Heart right ventricle (tissue), 16 donors: ENCODE measurements around the gene KRTAP4-3. TPM values are rescaled to one million over a fixed set of nuclear protein-coding genes. Genes with fewer than 3 reads are reported as not detected.
"Not testable (repeated sequence)": the region's sequence is repeated elsewhere in the genome, so short reads cannot be mapped to it uniquely, and the experiment has no call there.

ENCODE experiments used
- ATAC-seq, 8 donors: fragments of 200-7000 bp; cut with Tn5 transposase; one replicate each; pipeline ENCODE4 v1.9.1; 2020; ENCODE audit warnings: mild to moderate bottlenecking in 8 of 8, moderate library complexity in 8 of 8, moderate number of reproducible peaks in 1 of 8
- DNase-seq, 2 donors: peaks; one replicate each; pipeline ENCODE4 v3.0.0-alpha.2; 2020
- H3K27ac ChIP-seq, 10 donors: fragments of 200-600 bp; sonication (generic) in 2 of 10; one replicate each; pipeline versions ENCODE4 v1.5.0 to v1.8.0; 2020 to 2022; ENCODE audit warnings: mild to moderate bottlenecking in 3 of 10
- H3K27me3 ChIP-seq, 7 donors: fragments of 200-600 bp; one replicate each; pipeline ENCODE4 v1.8.0; 2021 to 2022; ENCODE audit warnings: mild to moderate bottlenecking in 2 of 7
- H3K36me3 ChIP-seq, 9 donors: fragments of 200-600 bp; sonication (generic) in 1 of 9; one replicate each; pipeline versions ENCODE4 v1.5.0 to v1.8.0; 2020 to 2022; ENCODE audit warnings: mild to moderate bottlenecking in 2 of 9
- H3K4me1 ChIP-seq, 9 donors: fragments of 200-600 bp; sonication (generic) in 1 of 9; one replicate each; pipeline versions ENCODE4 v1.5.0 to v1.8.0; 2020 to 2022; ENCODE audit warnings: mild to moderate bottlenecking in 4 of 9
- H3K4me3 ChIP-seq, 10 donors: fragments of 200-600 bp; sonication (generic) in 2 of 10; one replicate each; pipeline versions ENCODE4 v1.5.0 to v1.8.0; 2020 to 2022; ENCODE audit warnings: mild to moderate bottlenecking in 7 of 10, moderate library complexity in 2 of 10
- H3K9me3 ChIP-seq, 11 donors: fragments of 200-600 bp in 10 of 11; sonication (generic) in 2 of 11; one replicate each; pipeline versions ENCODE4 v1.5.0 to v1.8.0; 2013 to 2022; ENCODE audit warnings: mild to moderate bottlenecking in 2 of 11, control low read depth in 1 of 11, moderate library complexity in 1 of 11
- CTCF ChIP-seq, 9 donors: fragments of 200-600 bp; sonication (generic) in 2 of 9; IDR thresholded peaks; one replicate each; pipeline versions ENCODE4 v1.5.0 to v1.8.0; 2021 to 2022; ENCODE audit warnings: antibody characterized with exemption in 9 of 9, mild to moderate bottlenecking in 5 of 9, moderate library complexity in 1 of 9
- WGBS, 2 donors: extraction: QIAGEN DNeasy Blood & Tissue Kit; methylation state at CpG; one replicate each; pipeline ENCODE4 v1.1.7; 2013; ENCODE audit warnings: inconsistent platforms in 1 of 2; 5-methylcytosine and 5-hydroxymethylcytosine counted together
- intact Hi-C, 10 donors: fragments of 100-400 bp; cut with DNase I; formaldehyde crosslinking; loops; one replicate each; pipeline versions ENCODE4 v1.11.1 to v1.14.2; 2022
- polyA plus RNA-seq, 2 donors: library from polyadenylated mRNA; stranded (reverse); fragments of 200-250 nt; gene quantifications; one replicate each; pipeline ENCODE4 v1.2.3, GENCODE V29; 2013
- total RNA-seq, 10 donors: library from RNA; stranded (reverse); fragmentation: NEBNext Ultra II Directional in 3 of 10; extraction: Animal tissue kit (Norgen Biotek cat#: 25700) in 3 of 10; gene quantifications; one replicate each; pipeline versions ENCODE4 v1.2.1 to v1.2.4, GENCODE V29; 2021 to 2023
- donor health status: Arrhythmogenic right ventricular cardiomyopathy.
- donor health status: ischemic (EF 13 %, LVEDD 7.1; RV severe dilation, severe dysfunction).
- donor health status: healthy with polysubstance abuse.
- donor health status: DM: no; HTN: yes; CAD: no.
- donor health status: DM: no; HTN: no; CAD: no.
- donor health status: ischemic (EF 25% LVEDD 6.9; RV normal size, moderate dysfunction).
- donor health status: ischemic (EF 25% LVEDD 5.7; RV mildly dilated, moderate dysfunction).
- donor health status: healthy.
- donor health status: DM: yes; HTN: yes; CAD: no.
- donor health status: Ischemic cardiomyopathy.
- donor health status: ischemic (EF 35%, LVEDD 5.7; RV mildly dilated, moderate dysfunction).
- donor health status: nonischemic (EF 11% LVEDD 7.7; RV severe dilation, severe dysfunction).
- donor health status: DM: yes; HTN: yes; CAD: no.
- donor health status: PGD.
- donor health status: ischemic (EF 29% LVEDD 5.4; RV normal size, mild dysfunction).
- donor health status: nonischemic (EF 23%, LVEDD 6.1; RV moderate dilation, normal function).

Gene KRTAP4-3
- total and polyA plus RNA-seq, 12 donors: not detected

DNA sequence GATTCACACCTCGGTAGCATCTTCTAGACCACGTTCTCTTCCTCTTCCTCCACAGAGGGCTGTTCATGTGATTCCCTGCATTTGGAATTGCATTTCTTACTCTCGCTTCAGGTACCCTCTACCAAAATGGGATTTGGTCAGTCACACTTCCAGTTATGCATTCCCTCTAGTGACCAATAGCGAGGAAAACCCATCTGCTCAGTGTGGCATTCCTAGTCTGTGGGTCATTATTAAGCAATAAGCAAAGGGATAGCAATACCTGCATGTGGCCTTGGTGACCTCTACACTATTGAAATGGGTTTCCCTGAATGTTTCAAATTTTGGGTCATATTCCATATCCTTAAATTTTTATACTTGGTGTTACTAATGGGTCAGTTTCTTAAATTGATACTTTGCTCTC is 18.0 kb downstream of the KRTAP4-3 start:
- Histone ChIP-seq H3K9me3 (no peaks in the 10 kb centered on the region), H3K27me3 (peaks cover 0 to 26% (median 9%) of the 10 kb centered on the region in 7 donors), H3K36me3 (no peaks in the 10 kb centered on the region), H3K27ac (no peak overlapping the region), H3K4me3 (no peak overlapping the region), H3K4me1 (no peaks in the 10 kb centered on the region)
- no peak for ATAC-seq
- intact Hi-C loops: no loop called here
- no peak for DNase-seq
- 77 to 81% methylated on average over 4 of the region's 4 CpGs for WGBS, 2 donors
- no peak for TF ChIP-seq CTCF (IDR thresholded peaks at IDR 0.05)

- Histone ChIP-seq H3K27ac (no peak within 1 kb of the TSS), H3K4me3 (no peak within 1 kb of the TSS), H3K9me3 (no peaks in the 10 kb centered on the region), H3K4me1 (no peaks in the 10 kb centered on the region), H3K27me3 (peaks cover 0 to 26% (median 9%) of the 10 kb centered on the region in 7 donors), H3K36me3 (no peaks in the 10 kb centered on the region)
- TF ChIP-seq CTCF (IDR thresholded peaks at IDR 0.05): no peak
- DNase-seq (no peak), ATAC-seq (no peak)
- WGBS, 2 donors: 47 to 56% methylated on average over 2 of the region's 2 CpGs
- intact Hi-C loops: no loop called here
Observed at GRCh38 chr17:41149652-41149985, 18.4 kb downstream of the KRTAP4-3 start, which contains the start of gene KRTAP4-5. KRTAP4-5 (minus strand) TSS chr17:41149825; CDS start chr17:41149767, 58 bp downstream.

GRCh38 chr17:41148971-41149651 is 18.9 kb downstream of the KRTAP4-3 start:
- peaks cover 0 to 25% (median 9%) of the 10 kb centered on the region in 7 donors for H3K27me3 ChIP-seq
- H3K36me3 ChIP-seq, H3K9me3 ChIP-seq, ATAC-seq, intact Hi-C loops, DNase-seq, H3K27ac ChIP-seq, H3K4me1 ChIP-seq, H3K4me3 ChIP-seq: not testable (repeated sequence)
- 72 to 78% methylated on average over 10 of the region's 10 CpGs for WGBS, 2 donors

DNA sequence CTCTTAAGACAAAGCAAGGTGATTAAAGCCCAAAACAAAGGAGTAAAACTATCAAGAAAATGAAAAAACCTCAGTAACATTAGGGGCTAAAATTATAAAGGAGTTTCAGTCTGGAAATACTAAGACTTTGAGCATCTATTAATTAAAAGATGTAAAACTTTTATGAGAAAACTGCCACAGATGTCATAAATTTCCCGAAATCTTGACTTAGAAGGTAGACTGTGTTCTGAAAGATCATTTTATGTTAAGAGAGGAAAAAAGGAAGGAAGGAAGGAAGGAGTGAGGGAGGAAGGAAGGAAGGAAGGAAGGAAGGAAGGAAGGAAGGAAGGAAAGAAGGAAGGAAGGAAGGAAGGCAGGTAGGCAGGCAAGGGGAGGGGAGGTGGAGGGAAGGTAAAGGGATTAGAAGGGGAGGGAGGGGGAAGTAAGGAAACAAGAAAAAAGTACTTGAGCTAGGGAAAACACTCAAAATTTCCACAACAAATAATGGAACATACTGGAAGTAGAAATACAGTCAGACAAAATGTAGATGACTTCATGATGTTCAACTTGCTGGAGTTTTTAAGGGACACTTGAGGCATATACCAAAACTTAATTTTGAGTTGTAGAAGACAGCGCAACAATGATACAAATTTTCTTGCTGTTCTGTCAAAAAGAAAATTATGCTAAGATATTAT is 20.4 kb downstream of the KRTAP4-3 start:
- peaks cover 0 to 15% (median 9%) of the 10 kb centered on the region in 7 donors for H3K27me3 ChIP-seq
- intact Hi-C loops: no loop called here
- H3K4me3 ChIP-seq: no peak overlapping the region
- no peak overlapping the region for H3K27ac ChIP-seq
- TF ChIP-seq CTCF (IDR thresholded peaks at IDR 0.05): no peak
- DNase-seq (no peak), ATAC-seq (no peak)
- no peaks in the 10 kb centered on the region for H3K4me1 ChIP-seq
- peaks cover 0 to 18% (median 5%) of the 10 kb centered on the region in 11 donors for H3K9me3 ChIP-seq
- H3K36me3 ChIP-seq: no peaks in the 10 kb centered on the region
- WGBS, 2 donors: 85 to 92% methylated on average over 2 of the region's 2 CpGs

GRCh38 chr17:41145261-41145660 is 22.8 kb downstream of the KRTAP4-3 start:
- no peaks in the 10 kb centered on the region for H3K4me1 ChIP-seq
- no peaks in the 10 kb centered on the region for H3K36me3 ChIP-seq
- no peak for ATAC-seq
- 78 to 85% methylated on average over 2 of the region's 2 CpGs for WGBS, 2 donors
- intact Hi-C loops: no loop called here
- no peak overlapping the region for H3K27ac ChIP-seq
- peaks cover 0 to 31% (median 5%) of the 10 kb centered on the region in 11 donors for H3K9me3 ChIP-seq
- no peak for DNase-seq
- H3K4me3 ChIP-seq: no peak overlapping the region
- TF ChIP-seq CTCF (IDR thresholded peaks at IDR 0.05): no peak
- H3K27me3 ChIP-seq: peaks cover 0 to 15% (median 2%) of the 10 kb centered on the region in 7 donors
